Measurements from ENCODE around the gene RINT1.

GRCh38 chr7:105599551-105599950 is 67.5 kb downstream of the RINT1 start:
- TF ChIP-seq, protein P1, sequence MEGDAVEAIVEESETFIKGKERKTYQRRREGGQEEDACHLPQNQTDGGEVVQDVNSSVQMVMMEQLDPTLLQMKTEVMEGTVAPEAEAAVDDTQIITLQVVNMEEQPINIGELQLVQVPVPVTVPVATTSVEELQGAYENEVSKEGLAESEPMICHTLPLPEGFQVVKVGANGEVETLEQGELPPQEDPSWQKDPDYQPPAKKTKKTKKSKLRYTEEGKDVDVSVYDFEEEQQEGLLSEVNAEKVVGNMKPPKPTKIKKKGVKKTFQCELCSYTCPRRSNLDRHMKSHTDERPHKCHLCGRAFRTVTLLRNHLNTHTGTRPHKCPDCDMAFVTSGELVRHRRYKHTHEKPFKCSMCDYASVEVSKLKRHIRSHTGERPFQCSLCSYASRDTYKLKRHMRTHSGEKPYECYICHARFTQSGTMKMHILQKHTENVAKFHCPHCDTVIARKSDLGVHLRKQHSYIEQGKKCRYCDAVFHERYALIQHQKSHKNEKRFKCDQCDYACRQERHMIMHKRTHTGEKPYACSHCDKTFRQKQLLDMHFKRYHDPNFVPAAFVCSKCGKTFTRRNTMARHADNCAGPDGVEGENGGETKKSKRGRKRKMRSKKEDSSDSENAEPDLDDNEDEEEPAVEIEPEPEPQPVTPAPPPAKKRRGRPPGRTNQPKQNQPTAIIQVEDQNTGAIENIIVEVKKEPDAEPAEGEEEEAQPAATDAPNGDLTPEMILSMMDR (IDR thresholded peaks at IDR 0.05), result no peak
- no peak for TF ChIP-seq GATA2 (CRISPR knock-in tag; IDR thresholded peaks at IDR 0.05)
- TF ChIP-seq TAF1 (IDR thresholded peaks at IDR 0.05; ENCODE audit: borderline replicate concordance, low read depth, low read length), result no peak
- TF ChIP-seq USF2 (IDR thresholded peaks at IDR 0.05; ENCODE audit: borderline replicate concordance, low read depth, low read length), result no peak
- no peak for TF ChIP-seq ELF1 (IDR thresholded peaks at IDR 0.05)
- no peak for TF ChIP-seq RXRA (IDR thresholded peaks at IDR 0.05; ENCODE audit: borderline replicate concordance, low read depth)
- TF ChIP-seq EP300 (IDR thresholded peaks at IDR 0.05; ENCODE audit: borderline replicate concordance in 1 of 2, low read depth in 1 of 2, low read length in 1 of 2), result no peak
- no peak for TF ChIP-seq CHD2 (IDR thresholded peaks at IDR 0.05; ENCODE audit: low read length, partially characterized antibody)
- TF ChIP-seq EZH2phosphoT487 (IDR thresholded peaks at IDR 0.05; ENCODE audit: borderline replicate concordance, low read depth), result no peak
- no peak for TF ChIP-seq FOSL2 (IDR thresholded peaks at IDR 0.05; ENCODE audit: borderline replicate concordance, low read depth)
- no peak for TF ChIP-seq POLR2AphosphoS5 (IDR thresholded peaks at IDR 0.05; ENCODE audit: low read depth, low read length)
- no peak for TF ChIP-seq REST (IDR thresholded peaks at IDR 0.05; ENCODE audit: low read depth, low read length)
- TF ChIP-seq USF1 (IDR thresholded peaks at IDR 0.05; ENCODE audit: borderline replicate concordance, low read depth), result no peak
